ENCODE data around the gene CHST12.

- TF ChIP-seq CTCF (IDR thresholded peaks at IDR 0.05) (no peak), POLR2A (IDR thresholded peaks at IDR 0.05) (no peak)
Measured at GRCh38 chr7:2484868-2485267, 81.5 kb downstream of the CHST12 start.
